ENCODE results near the gene SAPCD1.
A peak's percentile ranks its signal among the peaks of the same experiment; 100 is the strongest.
"Not testable (repeated sequence)": the region's sequence is repeated elsewhere in the genome, so short reads cannot be mapped to it uniquely, and the experiment has no call there.

SAPCD1 gene

DNA sequence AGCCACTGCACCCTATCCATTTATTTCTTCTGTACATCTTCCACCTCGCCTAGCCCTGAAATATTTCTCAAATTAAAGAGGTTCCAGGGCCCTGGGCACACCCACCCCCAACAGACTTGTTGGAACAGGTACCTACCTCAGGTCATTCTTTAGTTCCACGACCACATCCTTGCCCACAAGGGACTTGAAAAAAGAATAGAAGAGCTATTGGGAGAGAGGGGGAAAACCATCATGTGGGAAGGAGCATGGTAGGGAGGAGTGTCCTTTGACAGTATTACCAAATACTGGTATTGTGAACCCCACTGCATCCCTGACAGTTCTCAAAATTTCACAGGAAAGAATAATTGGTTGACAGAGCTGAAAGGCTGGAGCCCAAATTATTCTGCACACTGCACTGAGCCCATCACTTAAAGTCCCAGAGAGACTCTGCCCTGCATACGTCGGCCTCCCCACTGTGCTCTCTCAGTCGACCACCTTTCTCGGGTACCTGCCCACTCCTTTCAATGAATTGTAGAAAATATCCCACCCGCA lies 43.5 kb downstream of the SAPCD1 start:
- in situ Hi-C loops (cut with MboI; ENCODE audit: low pct_unique_long_range_greater_than_20kb, low sequenced_read_pairs, unreplicated experiment), result no loop called here
- DNase-seq (ENCODE audit: low spot score), result no peak
- TF ChIP-seq CTCF (IDR thresholded peaks at IDR 0.05; ENCODE audit: extremely low read depth, insufficient read depth, missing control alignments), result no peak

GRCh38 chr6:31806470-31807272 lies 44.2 kb downstream of the SAPCD1 start, which contains the start of gene LSM2:
TSS of gene LSM2 (minus strand) at chr6:31806966. CDS start at chr6:31806757, 209 bp downstream.
- in situ Hi-C loops (cut with MboI; ENCODE audit: low pct_unique_long_range_greater_than_20kb, low sequenced_read_pairs, unreplicated experiment), result no loop called here
- peak; percentile 44 for TF ChIP-seq CTCF (IDR thresholded peaks at IDR 0.05; ENCODE audit: extremely low read depth, insufficient read depth, missing control alignments)
- peak; percentile 99 for DNase-seq (ENCODE audit: low spot score)

GRCh38 chr6:31808599-31808998 lies 46.1 kb downstream of the SAPCD1 start:
- in situ Hi-C loops (cut with MboI; ENCODE audit: low pct_unique_long_range_greater_than_20kb, low sequenced_read_pairs, unreplicated experiment); DNase-seq (ENCODE audit: low spot score): not testable (repeated sequence)

- in situ Hi-C loops (cut with MboI; ENCODE audit: low pct_unique_long_range_greater_than_20kb, low sequenced_read_pairs, unreplicated experiment), result no loop called here
Measured at GRCh38 chr6:31811645-31812044, 49.2 kb downstream of the SAPCD1 start.

GRCh38 chr6:31813465-31813849 lies 51.0 kb downstream of the SAPCD1 start:
- no peak for DNase-seq (ENCODE audit: low spot score)
- no peak for TF ChIP-seq CTCF (IDR thresholded peaks at IDR 0.05; ENCODE audit: extremely low read depth, insufficient read depth, missing control alignments)
- in situ Hi-C loops (cut with MboI; ENCODE audit: low pct_unique_long_range_greater_than_20kb, low sequenced_read_pairs, unreplicated experiment), result no loop called here

More at GRCh38 chr6:31811645-31812044, 49.2 kb downstream of the SAPCD1 start:
- DNase-seq (ENCODE audit: low spot score), result no peak
- TF ChIP-seq CTCF (IDR thresholded peaks at IDR 0.05; ENCODE audit: extremely low read depth, insufficient read depth, missing control alignments), result no peak
